Amniotic epithelial cell (primary cell): ENCODE measurements around the gene TCF21.
"Not testable (repeated sequence)": the region's sequence is repeated elsewhere in the genome, so short reads cannot be mapped to it uniquely, and the experiment has no call there.

ENCODE experiments used
- DNase-seq: peaks from one replicate; pipeline ENCODE4 v3.0.0-alpha.2; 2010; ENCODE audit warnings: low read depth

TCF21 gene

DNA sequence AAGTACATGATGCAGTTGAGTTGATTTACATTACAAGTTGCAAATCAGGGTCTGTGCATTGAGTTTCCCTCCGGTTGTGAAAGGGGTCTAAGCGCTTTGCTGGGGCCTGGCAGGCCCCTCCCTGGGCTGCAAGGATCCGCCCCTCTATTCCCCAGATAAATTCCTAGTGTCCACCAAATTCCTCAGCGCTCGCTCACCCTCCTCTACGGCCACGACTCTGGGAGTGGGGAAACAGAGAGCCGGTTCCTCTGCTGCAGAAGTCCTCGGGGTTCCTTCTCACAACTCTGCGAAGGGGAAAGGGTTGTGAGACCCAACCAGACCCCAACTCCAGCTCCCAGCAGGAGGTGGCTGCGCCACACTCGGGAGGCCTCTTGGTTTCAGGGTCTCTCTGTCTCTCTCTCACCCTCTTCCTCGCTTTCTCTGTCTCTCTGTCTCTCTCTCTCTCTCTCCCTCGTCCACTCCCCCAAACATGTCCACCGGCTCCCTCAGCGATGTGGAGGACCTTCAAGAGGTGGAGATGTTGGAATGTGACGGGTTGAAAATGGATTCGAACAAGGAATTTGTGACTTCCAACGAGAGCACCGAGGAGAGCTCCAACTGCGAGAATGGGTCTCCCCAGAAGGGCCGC is at the start of gene TCF21:
Gene TCF21 (plus strand): TSS at position 185 of the 628 bp plus-strand sequence. CDS start 285 bp downstream, at position 470.
- DNase-seq, result peak; percentile 54

- no peak for DNase-seq
These were observed 47.7 kb upstream of the TCF21 start for GRCh38 chr6:133841176-133841575.

- no peak for DNase-seq
These were observed 45.8 kb upstream of the TCF21 start for GRCh38 chr6:133843098-133843497.

- DNase-seq, result no peak
These were observed 44.2 kb upstream of the TCF21 start for GRCh38 chr6:133844709-133845108.

DNA sequence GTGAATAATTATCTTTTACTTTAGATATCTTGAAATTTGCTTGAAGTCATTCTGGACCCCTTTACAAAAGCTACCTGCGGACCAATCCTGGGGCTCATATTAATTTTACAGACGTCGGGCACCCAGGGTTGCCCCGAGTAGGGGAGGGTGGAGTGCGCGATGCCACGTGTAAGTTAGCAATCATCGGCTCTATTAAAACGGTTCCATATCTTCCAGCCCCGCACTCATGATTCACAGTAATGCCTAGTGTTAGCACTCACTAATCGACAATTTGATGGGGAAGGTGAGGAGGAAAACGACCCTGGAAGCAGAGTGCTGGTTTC is 34.9 kb upstream of the TCF21 start:
- DNase-seq, result no peak

- no peak for DNase-seq
These were observed 34.3 kb upstream of the TCF21 start for GRCh38 chr6:133854364-133855275.

DNA sequence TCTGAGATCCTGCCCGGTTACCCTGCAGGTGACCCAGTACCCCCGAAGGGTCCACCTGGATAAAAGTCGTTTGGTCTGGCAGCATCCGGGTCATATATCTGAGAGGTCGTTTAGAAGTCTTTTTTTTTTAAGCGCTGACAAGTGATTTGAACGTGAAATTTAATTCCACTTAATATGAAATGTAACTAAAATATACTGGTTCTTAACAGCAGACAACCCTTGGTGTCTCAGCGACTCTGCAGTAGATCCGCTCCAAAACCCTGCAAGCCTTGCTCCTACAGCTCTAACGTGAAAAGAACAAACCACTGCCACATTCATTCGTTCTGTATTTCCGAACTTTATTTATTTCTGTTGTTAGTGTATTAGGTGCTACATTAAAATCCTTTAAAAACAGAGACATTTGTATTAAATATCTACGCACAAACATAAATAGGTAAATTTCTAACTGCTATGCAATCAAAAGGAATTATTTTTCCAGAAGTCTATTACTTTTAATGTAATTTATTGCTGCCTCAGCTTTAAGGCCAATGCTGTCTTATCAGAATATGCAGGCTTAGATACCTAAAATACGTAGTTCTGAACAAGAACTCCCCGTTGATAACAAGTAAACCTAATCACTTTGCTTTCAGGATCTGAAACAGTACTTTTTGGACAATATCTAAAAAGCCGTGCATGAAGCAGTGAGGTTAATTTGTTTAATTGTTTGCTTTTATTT is 33.5 kb upstream of the TCF21 start:
- DNase-seq, result no peak

DNA sequence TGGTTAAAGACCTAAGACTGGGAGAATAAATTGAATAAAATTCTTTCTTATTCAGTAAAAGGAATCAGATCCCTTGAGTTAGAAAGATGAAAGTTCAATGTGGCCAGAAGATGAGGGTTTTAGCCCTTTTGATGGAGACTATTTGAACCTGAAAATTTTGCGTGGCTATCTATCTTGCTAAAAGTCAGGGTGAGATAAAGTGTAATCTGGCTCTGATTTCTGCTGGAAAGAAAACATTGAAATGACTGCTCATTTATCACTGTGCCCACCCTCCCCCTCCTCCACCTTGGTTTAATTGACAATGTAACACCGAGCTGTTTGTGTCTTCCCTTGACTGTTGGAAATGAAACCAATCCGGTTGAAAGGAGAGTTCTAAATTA is 32.9 kb upstream of the TCF21 start:
- no peak for DNase-seq

GRCh38 chr6:133856911-133857310 is 32.0 kb upstream of the TCF21 start:
- no peak for DNase-seq

DNA sequence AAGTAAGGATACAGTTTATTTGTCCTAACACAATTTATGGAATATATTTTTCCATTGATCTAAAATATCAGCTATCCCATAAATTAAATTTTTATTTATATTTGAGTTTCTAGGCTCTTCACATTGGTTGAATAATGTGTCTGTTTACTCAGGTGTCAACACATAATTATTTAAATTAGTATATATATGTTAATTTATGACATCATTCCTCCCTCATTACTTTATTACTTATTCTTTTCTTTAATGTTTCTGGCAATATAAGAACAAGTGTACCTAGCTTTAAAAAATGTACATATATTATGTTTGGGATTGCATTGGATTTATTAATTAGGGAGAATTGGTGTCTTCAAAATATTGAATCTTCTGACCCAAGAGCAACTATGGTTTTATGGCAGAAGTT is 31.2 kb upstream of the TCF21 start:
- no peak for DNase-seq

DNA sequence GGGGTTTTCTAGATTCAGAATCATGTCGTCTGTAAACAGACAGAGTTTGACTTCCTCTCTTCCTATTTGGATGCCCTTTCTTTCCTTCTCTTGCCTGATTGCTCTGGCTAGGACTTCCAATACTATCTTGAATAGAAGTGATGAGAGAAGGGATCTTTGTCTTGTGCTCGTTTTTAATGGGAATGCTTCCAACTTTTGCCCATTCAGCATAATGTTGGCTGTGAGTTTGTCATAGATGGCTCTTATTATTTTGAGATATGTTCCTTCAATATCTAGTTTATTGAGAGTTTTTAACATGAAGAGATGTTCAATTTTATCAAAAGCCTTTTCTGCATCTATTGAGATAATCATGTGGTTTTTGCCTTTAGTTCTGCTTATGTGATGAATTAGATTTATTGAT is 27.6 kb upstream of the TCF21 start:
- DNase-seq, result not testable (repeated sequence)

GRCh38 chr6:133863228-133863627 is 25.7 kb upstream of the TCF21 start:
- DNase-seq, result no peak

- no peak for DNase-seq
These were observed 23.2 kb upstream of the TCF21 start for GRCh38 chr6:133865680-133866079.

- no peak for DNase-seq
These were observed 17.8 kb upstream of the TCF21 start for GRCh38 chr6:133871131-133871530.

- DNase-seq, result no peak
These were observed 15.4 kb upstream of the TCF21 start for GRCh38 chr6:133873538-133873937.

GRCh38 chr6:133877116-133877515 is 11.8 kb upstream of the TCF21 start:
- no peak for DNase-seq

DNA sequence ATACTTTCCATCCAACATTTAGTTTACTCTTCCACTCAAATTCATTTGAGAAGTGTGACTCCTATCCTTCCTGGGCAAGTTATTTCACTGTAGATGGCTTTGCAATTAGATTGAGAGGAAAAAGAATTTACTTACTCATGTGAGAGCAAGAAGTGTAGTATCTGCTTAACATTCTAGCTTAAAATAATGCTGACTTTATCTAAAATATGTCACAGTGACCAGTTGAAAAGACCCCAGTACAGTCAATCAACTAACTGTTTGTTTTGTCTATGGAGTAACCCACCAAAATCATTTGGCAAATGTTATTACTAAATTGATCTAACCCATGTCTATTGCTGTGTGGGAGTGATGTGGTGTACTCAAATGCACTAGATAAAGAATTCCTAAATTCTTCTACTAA is 8.9 kb upstream of the TCF21 start:
- no peak for DNase-seq

GRCh38 chr6:133880896-133881295 is 8.0 kb upstream of the TCF21 start:
- no peak for DNase-seq

- DNase-seq, result peak; percentile 28
These were observed 2.7 kb upstream of the TCF21 start for GRCh38 chr6:133886104-133886775.

DNA sequence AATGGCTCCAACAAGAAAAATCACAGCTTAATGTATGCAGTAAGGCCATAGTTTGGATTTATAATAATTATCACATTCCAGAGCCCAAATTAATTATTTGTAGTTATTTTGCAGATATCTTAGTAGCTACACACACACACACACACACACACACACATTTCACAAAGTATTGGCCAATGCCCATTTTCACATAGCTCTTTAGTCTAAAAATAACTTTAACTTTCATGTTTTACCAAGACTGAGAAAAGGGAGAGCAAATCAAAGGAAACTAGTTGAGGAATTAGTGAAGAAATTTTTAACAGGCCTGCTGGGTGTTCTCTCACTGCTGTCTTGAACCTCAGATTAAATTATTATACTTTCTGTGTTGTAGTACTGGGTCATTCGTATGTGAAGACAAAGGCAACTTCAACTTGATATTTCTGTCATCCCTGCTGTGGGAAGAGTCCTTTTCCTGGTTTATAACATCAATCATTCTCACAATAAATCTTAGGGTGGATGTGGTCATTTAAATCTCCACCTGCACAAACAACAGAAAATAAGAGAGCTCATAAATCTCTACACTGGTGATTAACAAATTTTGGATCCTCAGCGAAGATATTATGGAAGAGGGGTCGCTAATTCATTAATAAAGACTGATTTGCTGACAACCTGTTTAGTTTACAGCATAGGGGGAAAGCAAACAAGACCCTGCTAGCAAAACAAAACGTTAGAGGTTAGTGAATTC is 1.6 kb upstream of the TCF21 start:
- no peak for DNase-seq

DNA sequence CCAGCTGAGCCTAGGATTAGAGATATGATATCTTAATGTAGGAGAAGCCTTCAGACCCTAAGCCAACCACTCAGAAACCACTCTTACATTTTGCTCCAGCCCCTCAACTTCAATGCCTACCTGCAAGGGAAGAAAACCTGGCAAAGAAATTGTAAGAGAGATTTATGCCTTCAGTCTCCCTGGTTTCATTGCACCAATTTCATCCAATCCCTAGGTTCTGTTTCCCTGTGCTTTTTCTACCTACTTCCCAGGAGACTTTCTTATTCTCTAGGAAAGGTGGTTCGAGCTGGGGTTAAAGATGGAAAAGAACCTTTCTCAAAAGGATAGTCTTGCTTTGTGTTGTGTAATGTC is 1.1 kb upstream of the TCF21 start:
- DNase-seq, result no peak
